SU-DHL-6 (cell line): Measurements from ENCODE around the gene SPATS1.
"Not testable (repeated sequence)": the region's sequence is repeated elsewhere in the genome, so short reads cannot be mapped to it uniquely, and the experiment has no call there.

Source experiments
- H2AFZ ChIP-seq: fragments of 200-600 bp; sonication (generic); 2 replicates; pipeline ENCODE4 v1.6.1; 2014; ENCODE audit warnings: low read depth, mild to moderate bottlenecking, moderate library complexity, mixed read lengths, antibody characterized with exemption, low read length; ENCODE audit not compliant: severe bottlenecking
- H3F3A ChIP-seq: fragments of 200-600 bp; shearing (Covaris generic); 2 replicates; pipeline ENCODE4 v1.6.0; 2016; ENCODE audit warnings: antibody characterized with exemption, mild to moderate bottlenecking; ENCODE audit not compliant: insufficient read depth
- H3K27ac ChIP-seq: fragments of 200-600 bp; sonication (generic); 2 replicates; pipeline ENCODE4 v1.5.1; 2016; ENCODE audit warnings: low read depth, mild to moderate bottlenecking, low read length, moderate library complexity, mixed read lengths
- H3K27me3 ChIP-seq: fragments of 200-600 bp; sonication (generic), shearing (Covaris generic); 2 replicates; pipeline ENCODE4 v1.6.0; 2014; ENCODE audit warnings: mild to moderate bottlenecking, low read length
- H3K36me3 ChIP-seq: fragments of 200-600 bp; sonication (generic); 2 replicates; pipeline ENCODE4 v1.6.1; 2014; ENCODE audit warnings: mild to moderate bottlenecking, low read length, mixed read lengths
- H3K4me2 ChIP-seq: fragments of 300-600, 200-600 bp; shearing (Covaris generic), sonication (generic); 2 replicates; pipeline ENCODE4 v1.6.0; 2014; ENCODE audit warnings: low read length, low read depth, mild to moderate bottlenecking; ENCODE audit not compliant: poor library complexity, severe bottlenecking
- H3K4me3 ChIP-seq: fragments of 200-600 bp; sonication (generic); 2 replicates; pipeline ENCODE4 v1.5.1; 2014; ENCODE audit warnings: antibody characterized with exemption, low read length, mild to moderate bottlenecking, mixed read lengths; ENCODE audit not compliant: insufficient read depth, poor library complexity, severe bottlenecking
- H3K79me2 ChIP-seq: fragments of 200-600 bp; sonication (generic); 2 replicates; pipeline ENCODE4 v1.6.1; 2014; ENCODE audit warnings: mild to moderate bottlenecking, low read length, moderate library complexity; ENCODE audit not compliant: insufficient read depth
- H3K9ac ChIP-seq: fragments of 200-600 bp; sonication (generic); 2 replicates; pipeline ENCODE4 v1.7.0; 2014; ENCODE audit warnings: mild to moderate bottlenecking, low read length
- H3K9me2 ChIP-seq: fragments of 200-600 bp; sonication (generic); replicated peaks from 2 replicates; pipeline ENCODE4 v1.6.1; 2014; ENCODE audit warnings: low read length; ENCODE audit not compliant: insufficient read depth
- H3K9me3 ChIP-seq: fragments of 200-600 bp; sonication (generic); 2 replicates; pipeline ENCODE4 v1.6.1; 2014; ENCODE audit warnings: low read length, mixed read lengths; ENCODE audit not compliant: insufficient read depth
- H4K20me1 ChIP-seq: fragments of 200-600 bp; sonication (generic); 2 replicates; pipeline ENCODE4 v1.6.1; 2014; ENCODE audit warnings: low read depth, mild to moderate bottlenecking, antibody characterized with exemption, low read length, moderate library complexity, mixed read lengths
- EZH2phosphoT487 ChIP-seq: fragments of 200-600 bp; sonication (generic), shearing (Covaris generic); conservative IDR thresholded peaks from 2 replicates; pipeline ENCODE4 v1.6.1; 2018; ENCODE audit warnings: mild to moderate bottlenecking, antibody characterized with exemption, low read length, moderate library complexity, mixed read lengths
- TF ChIP-seq, protein P1 (sequence below): fragments of 200-600 bp; sonication (generic); IDR thresholded peaks from one replicate; pipeline ENCODE4 v1.5.1; 2017; ENCODE audit warnings: antibody characterized with exemption, mild to moderate bottlenecking, low read length, moderate library complexity; ENCODE audit not compliant: insufficient read depth, poor library complexity, severe bottlenecking

The SPATS1 gene

GRCh38 chr6:44327096-44327495, 15.4 kb upstream of the SPATS1 start:
- Histone ChIP-seq H3K27ac (no peak overlapping the region), H3K79me2 (no peaks in the 10 kb centered on the region), H3K4me2 (no peak overlapping the region), H3F3A (no peaks in the 10 kb centered on the region), H2AFZ (no peak overlapping the region), H4K20me1 (no peaks in the 10 kb centered on the region), H3K4me3 (no peak overlapping the region), H3K9ac (no peak overlapping the region), H3K9me2 (no peaks in the 10 kb centered on the region), H3K36me3 (no peaks in the 10 kb centered on the region), H3K9me3 (no peaks in the 10 kb centered on the region), H3K27me3 (no peaks in the 10 kb centered on the region)
- TF ChIP-seq EZH2phosphoT487, result no peak
- TF ChIP-seq, protein P1, sequence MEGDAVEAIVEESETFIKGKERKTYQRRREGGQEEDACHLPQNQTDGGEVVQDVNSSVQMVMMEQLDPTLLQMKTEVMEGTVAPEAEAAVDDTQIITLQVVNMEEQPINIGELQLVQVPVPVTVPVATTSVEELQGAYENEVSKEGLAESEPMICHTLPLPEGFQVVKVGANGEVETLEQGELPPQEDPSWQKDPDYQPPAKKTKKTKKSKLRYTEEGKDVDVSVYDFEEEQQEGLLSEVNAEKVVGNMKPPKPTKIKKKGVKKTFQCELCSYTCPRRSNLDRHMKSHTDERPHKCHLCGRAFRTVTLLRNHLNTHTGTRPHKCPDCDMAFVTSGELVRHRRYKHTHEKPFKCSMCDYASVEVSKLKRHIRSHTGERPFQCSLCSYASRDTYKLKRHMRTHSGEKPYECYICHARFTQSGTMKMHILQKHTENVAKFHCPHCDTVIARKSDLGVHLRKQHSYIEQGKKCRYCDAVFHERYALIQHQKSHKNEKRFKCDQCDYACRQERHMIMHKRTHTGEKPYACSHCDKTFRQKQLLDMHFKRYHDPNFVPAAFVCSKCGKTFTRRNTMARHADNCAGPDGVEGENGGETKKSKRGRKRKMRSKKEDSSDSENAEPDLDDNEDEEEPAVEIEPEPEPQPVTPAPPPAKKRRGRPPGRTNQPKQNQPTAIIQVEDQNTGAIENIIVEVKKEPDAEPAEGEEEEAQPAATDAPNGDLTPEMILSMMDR, result no peak

GRCh38 chr6:44327760-44328159, 14.7 kb upstream of the SPATS1 start:
- Histone ChIP-seq H3F3A (no peaks in the 10 kb centered on the region), H3K9me3 (no peaks in the 10 kb centered on the region), H3K9ac (no peak overlapping the region), H3K9me2 (no peaks in the 10 kb centered on the region), H4K20me1 (no peaks in the 10 kb centered on the region), H3K4me3 (no peak overlapping the region), H3K27me3 (no peaks in the 10 kb centered on the region), H3K79me2 (no peaks in the 10 kb centered on the region), H3K36me3 (no peaks in the 10 kb centered on the region), H3K4me2 (no peak overlapping the region), H2AFZ (no peak overlapping the region), H3K27ac (no peak overlapping the region)
- TF ChIP-seq, protein P1, result no peak
- no peak for TF ChIP-seq EZH2phosphoT487

DNA sequence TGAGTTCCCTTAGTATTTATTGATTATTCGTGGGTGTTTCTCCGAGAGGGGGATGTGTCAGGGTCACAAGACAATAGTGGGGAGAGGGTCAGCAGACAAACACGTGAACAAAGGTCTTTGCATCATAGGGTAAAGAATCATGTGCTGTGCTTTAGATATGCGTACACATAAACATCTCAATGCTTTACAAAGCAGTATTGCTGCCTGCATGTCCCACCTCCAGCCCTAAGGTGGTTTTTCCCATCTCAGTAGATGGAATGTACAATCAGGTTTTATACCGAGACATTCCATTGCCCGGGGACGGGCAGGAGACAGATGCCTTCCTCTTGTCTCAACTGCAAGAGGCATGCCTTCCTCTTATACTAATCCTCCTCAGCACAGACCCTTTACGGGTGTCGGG, 14.2 kb upstream of the SPATS1 start:
- H3K27ac ChIP-seq, H3K9me2 ChIP-seq, H2AFZ ChIP-seq, H3K9me3 ChIP-seq, H3K36me3 ChIP-seq, H3K27me3 ChIP-seq, H3K79me2 ChIP-seq, H4K20me1 ChIP-seq, H3K4me2 ChIP-seq, H3F3A ChIP-seq, H3K4me3 ChIP-seq, H3K9ac ChIP-seq: not testable (repeated sequence)

GRCh38 chr6:44329858-44330257, 12.6 kb upstream of the SPATS1 start:
- Histone ChIP-seq H3K27ac (no peak overlapping the region), H3K36me3 (no peaks in the 10 kb centered on the region), H4K20me1 (no peaks in the 10 kb centered on the region), H3K9ac (no peak overlapping the region), H2AFZ (no peak overlapping the region), H3K27me3 (no peaks in the 10 kb centered on the region), H3K9me3 (no peaks in the 10 kb centered on the region), H3F3A (no peaks in the 10 kb centered on the region), H3K9me2 (no peaks in the 10 kb centered on the region), H3K4me3 (no peak overlapping the region), H3K79me2 (no peaks in the 10 kb centered on the region), H3K4me2 (no peak overlapping the region)
- TF ChIP-seq EZH2phosphoT487, result no peak
- TF ChIP-seq, protein P1, result no peak
